NCI-H1048 (cell line): ENCODE data around the gene OR5C1.
"Not testable (repeated sequence)": the region's sequence is repeated elsewhere in the genome, so short reads cannot be mapped to it uniquely, and the experiment has no call there.

Source experiments
- DNase-seq: peaks from one replicate; lab custom pipeline; 2025; lab: John Stamatoyannopoulos, UW

OR5C1 gene

GRCh38 chr9:122788831-122789230 is at the start of gene OR5C1:
TSS of gene OR5C1 (plus strand) at chr9:122788933. CDS start at chr9:122788933, 0 bp downstream.
- no peak for DNase-seq

GRCh38 chr9:122742003-122742402 is 46.7 kb upstream of the OR5C1 start, which contains the start of gene OR1L6:
TSS of gene OR1L6 (plus strand) at chr9:122742303. CDS start at chr9:122749848, 7,545 bp downstream.
- no peak for DNase-seq

GRCh38 chr9:122754825-122755224 is 33.9 kb upstream of the OR5C1 start:
- DNase-seq: no peak

- DNase-seq: no peak
Observed at GRCh38 chr9:122767817-122768216, 20.9 kb upstream of the OR5C1 start.

- DNase-seq: no peak
Observed at GRCh38 chr9:122777052-122777451, 11.7 kb upstream of the OR5C1 start.

GRCh38 chr9:122777935-122778627 is 10.7 kb upstream of the OR5C1 start:
- no peak for DNase-seq

- no peak for DNase-seq
Observed at GRCh38 chr9:122779181-122779580, 9.6 kb upstream of the OR5C1 start.

- no peak for DNase-seq
Observed at GRCh38 chr9:122780026-122780425, 8.7 kb upstream of the OR5C1 start.

GRCh38 chr9:122781671-122782070 is 7.1 kb upstream of the OR5C1 start:
- DNase-seq: no peak

- DNase-seq: no peak
Observed at GRCh38 chr9:122785269-122785668, 3.5 kb upstream of the OR5C1 start.

- no peak for DNase-seq
Observed at GRCh38 chr9:122786338-122786737, 2.4 kb upstream of the OR5C1 start.

- DNase-seq: no peak
Observed at GRCh38 chr9:122789256-122790046, 718 bp downstream of the OR5C1 start.

GRCh38 chr9:122791872-122792669 is 3.3 kb downstream of the OR5C1 start:
- no peak for DNase-seq

- no peak for DNase-seq
Observed at GRCh38 chr9:122797316-122798063, 8.8 kb downstream of the OR5C1 start.

GRCh38 chr9:122800066-122801060 is 11.6 kb downstream of the OR5C1 start, which contains the start of gene OR1K1:
TSS of gene OR1K1 (plus strand) at chr9:122800123. CDS start at chr9:122800123, 0 bp downstream.
- DNase-seq: no peak

- DNase-seq: no peak
Observed at GRCh38 chr9:122806661-122807060, 17.9 kb downstream of the OR5C1 start.

GRCh38 chr9:122807271-122807900 is 18.7 kb downstream of the OR5C1 start:
- DNase-seq: no peak

GRCh38 chr9:122808141-122808540 is 19.4 kb downstream of the OR5C1 start:
- DNase-seq: no peak

- not testable (repeated sequence) for DNase-seq
Observed at GRCh38 chr9:122809261-122809660, 20.5 kb downstream of the OR5C1 start.
